H1 (cell line): ENCODE data around the gene TSPEAR. TPM values are rescaled to one million over a fixed set of nuclear protein-coding genes. Genes with fewer than 3 reads are reported as not detected.

Experiments
- CTCF ChIA-PET: fragments of 300-600 bp; sonication (Branson Sonifier 250); formaldehyde crosslinking; loops from one replicate; lab custom pipeline; 2021; ENCODE audit not compliant: partially characterized antibody; lab: Charles Lee
- POLR2A ChIA-PET: fragments of 300-600 bp; sonication (Branson Sonifier 250); formaldehyde crosslinking; loops from one replicate; lab custom pipeline; 2021; ENCODE audit warnings: inconsistent platforms; ENCODE audit not compliant: partially characterized antibody; lab: Charles Lee
- DNase-seq, 2 experiments: peaks; one replicate each; pipeline versions ENCODE4 v3.0.0 to v3.0.0-alpha.2; 2010 to 2022; ENCODE audit warnings: low spot score in 2 of 2, low read depth in 1 of 2, mixed read lengths in 1 of 2
- FAIRE-seq: peaks from 2 replicates; lab custom pipeline; 2011; peaks lifted over from hg19 to GRCh38; lab: Jason Lieb, UNC
- H2AFZ ChIP-seq: 2 replicates; pipeline ENCODE4 v1.8.1; 2012; ENCODE audit warnings: low read length, inconsistent platforms
- H2AK5ac ChIP-seq: 2 replicates; pipeline ENCODE4 v1.6.1; 2013; ENCODE audit warnings: low read depth, low read length
- H2BK120ac ChIP-seq: replicated peaks from 2 replicates; pipeline ENCODE3; 2013; ENCODE audit warnings: low read depth, low read length, inconsistent platforms
- H2BK12ac ChIP-seq: 2 replicates; pipeline ENCODE4 v1.6.1; 2013; ENCODE audit warnings: low read depth, low read length
- H2BK15ac ChIP-seq: 2 replicates; pipeline ENCODE4 v1.6.1; 2013; ENCODE audit warnings: low read length
- H2BK20ac ChIP-seq: 2 replicates; pipeline ENCODE4 v1.6.1; 2013; ENCODE audit warnings: low read length
- H2BK5ac ChIP-seq: 2 replicates; pipeline ENCODE4 v1.6.1; 2013; ENCODE audit warnings: low read depth, low read length
- H3K14ac ChIP-seq: 2 replicates; pipeline ENCODE4 v1.6.1; 2013; ENCODE audit warnings: inconsistent platforms; ENCODE audit not compliant: insufficient read length
- H3K18ac ChIP-seq: 2 replicates; pipeline ENCODE4 v1.6.1; 2013; ENCODE audit warnings: low read length; ENCODE audit errors: extremely low read depth
- H3K23ac ChIP-seq: 2 replicates; pipeline ENCODE4 v1.6.1; 2013; ENCODE audit warnings: inconsistent platforms; ENCODE audit not compliant: insufficient read length
- H3K23me2 ChIP-seq: 2 replicates; pipeline ENCODE4 v1.6.1; 2013; ENCODE audit warnings: low read depth, low read length
- H3K27ac ChIP-seq: 2 replicates; pipeline ENCODE4 v1.6.1; 2011; ENCODE audit warnings: low read depth, low read length, inconsistent platforms
- H3K27me3 ChIP-seq, 4 experiments: replicated peaks in 1 of 4; 1 replicate in 1 of 4; 2 replicates in 3 of 4; pipeline versions ENCODE4 v1.6.1 to v1.8.1; 2011 to 2013; ENCODE audit warnings: low read length in 3 of 4, mild to moderate bottlenecking in 3 of 4, inconsistent platforms in 2 of 4, mixed read lengths in 2 of 4, moderate library complexity in 1 of 4; ENCODE audit not compliant: control insufficient read depth in 3 of 4, insufficient read depth in 3 of 4; ENCODE audit errors: extremely low read depth in 1 of 4
- H3K36me3 ChIP-seq, 4 experiments: 2 replicates each; pipeline versions ENCODE4 v1.6.1 to v1.8.1; 2011 to 2013; ENCODE audit warnings: mild to moderate bottlenecking in 4 of 4, low read length in 3 of 4, moderate library complexity in 2 of 4, control low read depth in 1 of 4, inconsistent platforms in 1 of 4; ENCODE audit not compliant: insufficient read depth in 4 of 4, control insufficient read depth in 2 of 4
- H3K4ac ChIP-seq: replicated peaks from 2 replicates; pipeline ENCODE3; 2013; ENCODE audit warnings: low read length, low read depth, mixed read lengths, inconsistent platforms; ENCODE audit not compliant: insufficient read length
- H3K4me1 ChIP-seq, 4 experiments: replicated peaks in 1 of 4; 1 replicate in 1 of 4; 2 replicates in 3 of 4; pipeline versions ENCODE4 v1.6.1 to v1.8.1; 2011 to 2013; ENCODE audit warnings: low read length in 3 of 4, inconsistent platforms in 2 of 4, mixed read lengths in 1 of 4; ENCODE audit not compliant: insufficient read depth in 4 of 4, control insufficient read depth in 3 of 4
- H3K4me2 ChIP-seq, 2 experiments: 2 replicates each; pipeline versions ENCODE4 v1.6.1 to v1.8.1; 2011 to 2013; ENCODE audit warnings: low read depth in 2 of 2, low read length in 2 of 2, control low read depth in 1 of 2, inconsistent platforms in 1 of 2, mild to moderate bottlenecking in 1 of 2; ENCODE audit not compliant: insufficient read depth in 1 of 2
- H3K4me3 ChIP-seq, 4 experiments: fragments of 200-600, 300-600 bp in 1 of 4; sonication (generic), shearing (Covaris generic), sonication (Bioruptor Twin) in 1 of 4; 2 replicates each; pipeline versions ENCODE4 v1.5.1 to v1.8.1; 2011 to 2016; ENCODE audit warnings: low read length in 4 of 4, low read depth in 3 of 4, control low read depth in 2 of 4, inconsistent platforms in 2 of 4, mild to moderate bottlenecking in 2 of 4, mixed read lengths in 1 of 4, moderate library complexity in 1 of 4; ENCODE audit not compliant: insufficient read depth in 2 of 4; ENCODE audit errors: extremely low read depth in 1 of 4
- H3K56ac ChIP-seq: replicated peaks from 2 replicates; pipeline ENCODE3; 2013; ENCODE audit warnings: low read depth, mild to moderate bottlenecking, mixed read lengths, low read length, inconsistent platforms; ENCODE audit not compliant: insufficient read length
- H3K79me1 ChIP-seq: 2 replicates; pipeline ENCODE4 v1.6.1; 2013; ENCODE audit warnings: low read depth, low read length, control low read depth
- H3K79me2 ChIP-seq, 2 experiments: 2 replicates each; pipeline versions ENCODE4 v1.6.1 to v1.8.1; 2012 to 2013; ENCODE audit warnings: low read length in 2 of 2, mild to moderate bottlenecking in 2 of 2, inconsistent platforms in 1 of 2; ENCODE audit not compliant: insufficient read depth in 2 of 2, control insufficient read depth in 1 of 2
- H3K9ac ChIP-seq, 4 experiments: replicated peaks in 1 of 4; 1 replicate in 1 of 4; 2 replicates in 3 of 4; pipeline versions ENCODE4 v1.6.1 to v1.8.1; 2011 to 2013; ENCODE audit warnings: low read depth in 3 of 4, low read length in 3 of 4, control low read depth in 2 of 4, mild to moderate bottlenecking in 2 of 4, moderate library complexity in 2 of 4, inconsistent platforms in 1 of 4; ENCODE audit errors: extremely low read depth in 1 of 4
- H3K9me3 ChIP-seq, 2 experiments: 2 replicates each; pipeline versions ENCODE4 v1.6.1 to v1.8.1; 2012 to 2013; ENCODE audit warnings: mild to moderate bottlenecking in 2 of 2, moderate library complexity in 2 of 2, control low read depth in 1 of 2, inconsistent platforms in 1 of 2, low read depth in 1 of 2, low read length in 1 of 2, mixed read lengths in 1 of 2; ENCODE audit not compliant: insufficient read depth in 2 of 2
- H4K20me1 ChIP-seq, 2 experiments: replicated peaks in 1 of 2; 2 replicates each; pipeline versions ENCODE3 to v1.8.1; 2011 to 2013; ENCODE audit warnings: inconsistent platforms in 2 of 2, low read length in 2 of 2, mild to moderate bottlenecking in 1 of 2; ENCODE audit not compliant: insufficient read depth in 2 of 2, control insufficient read depth in 1 of 2
- H4K5ac ChIP-seq: 2 replicates; pipeline ENCODE4 v1.6.1; 2013; ENCODE audit warnings: low read length, low read depth, mixed read lengths, inconsistent platforms; ENCODE audit not compliant: insufficient read length
- H4K8ac ChIP-seq: 2 replicates; pipeline ENCODE4 v1.8.0; 2013; ENCODE audit warnings: mild to moderate bottlenecking, moderate library complexity, low read length, inconsistent platforms; ENCODE audit not compliant: insufficient read depth; ENCODE audit errors: extremely low read depth
- H4K91ac ChIP-seq: replicated peaks from 2 replicates; pipeline ENCODE3; 2013; ENCODE audit warnings: low read length, mixed read lengths, inconsistent platforms; ENCODE audit not compliant: insufficient read length
- CBX8 ChIP-seq: fragments of 300-800, 300-1000 bp; sonication (generic); IDR thresholded peaks from 2 replicates; pipeline ENCODE4 v1.7.1; 2016; ENCODE audit warnings: low read depth, low read length, borderline replicate concordance
- EP300 ChIP-seq, 2 experiments: IDR thresholded peaks; 1 replicate in 1 of 2; 2 replicates in 1 of 2; pipeline ENCODE4 v1.6.1; 2011 to 2012; ENCODE audit warnings: low read depth in 2 of 2, low read length in 2 of 2, mild to moderate bottlenecking in 2 of 2, borderline replicate concordance in 1 of 2, inconsistent platforms in 1 of 2, moderate library complexity in 1 of 2
- GABPA ChIP-seq: IDR thresholded peaks from 2 replicates; pipeline ENCODE4 v1.6.1; 2011; ENCODE audit warnings: mild to moderate bottlenecking, low read length, moderate library complexity, borderline replicate concordance; ENCODE audit not compliant: insufficient read depth
- JUN ChIP-seq: IDR thresholded peaks from 2 replicates; pipeline ENCODE4 v1.6.1; 2011; ENCODE audit warnings: low read depth, mild to moderate bottlenecking, improper control_type of control experiment, low read length
- NRF1 ChIP-seq: IDR thresholded peaks from 2 replicates; pipeline ENCODE4 v1.6.1; 2011; ENCODE audit warnings: mild to moderate bottlenecking, low read depth, low read length, improper control_type of control experiment
- POLR2A ChIP-seq, 2 experiments: IDR thresholded peaks; 1 replicate in 1 of 2; 2 replicates in 1 of 2; pipeline ENCODE4 v1.6.1; 2011; ENCODE audit warnings: low read depth in 2 of 2, low read length in 2 of 2, mild to moderate bottlenecking in 2 of 2; ENCODE audit errors: control extremely low read depth in 1 of 2
- POLR2AphosphoS5 ChIP-seq: IDR thresholded peaks from 2 replicates; pipeline ENCODE4 v1.6.1; 2011; ENCODE audit warnings: low read depth, low read length
- RFX5 ChIP-seq: IDR thresholded peaks from 2 replicates; pipeline ENCODE4 v1.6.1; 2011; ENCODE audit warnings: low read depth, low read length, improper control_type of control experiment, borderline replicate concordance
- RXRA ChIP-seq: IDR thresholded peaks from 2 replicates; pipeline ENCODE4 v1.6.1; 2011; ENCODE audit warnings: low read depth, mild to moderate bottlenecking, low read length, moderate library complexity; ENCODE audit not compliant: insufficient read depth
- SAP30 ChIP-seq: fragments of 300-600 bp; sonication (generic); IDR thresholded peaks from 2 replicates; pipeline ENCODE4 v1.7.1; 2012; ENCODE audit warnings: low read length, moderate library complexity, mild to moderate bottlenecking, inconsistent platforms; ENCODE audit not compliant: insufficient read depth, insufficient replicate concordance
- SUZ12 ChIP-seq: fragments of 200-600 bp; sonication (generic); IDR thresholded peaks from 2 replicates; pipeline ENCODE4 v1.6.1; 2012; ENCODE audit warnings: mild to moderate bottlenecking, inconsistent platforms, low read length, moderate library complexity, mixed read lengths
- TAF7 ChIP-seq: optimal IDR thresholded peaks from 2 replicates; pipeline ENCODE3; 2011; ENCODE audit warnings: low read depth, mild to moderate bottlenecking, inconsistent platforms, low read length, moderate library complexity, borderline replicate concordance
- TBP ChIP-seq: IDR thresholded peaks from 2 replicates; pipeline ENCODE4 v1.6.1; 2011; ENCODE audit warnings: low read depth, low read length, improper control_type of control experiment
- WGBS, 2 experiments: shearing (Covaris generic) in 1 of 2; methylation state at CpG; one replicate each; pipeline versions ENCODE4 v1.1.6 to v1.1.7; 2013 to 2015; ENCODE audit warnings: low lambda C conversion rate in 2 of 2, mixed read lengths in 2 of 2, inconsistent platforms in 1 of 2, low coverage in 1 of 2, missing lambda C conversion rate in 1 of 2; ENCODE audit not compliant: insufficient replicate concordance in 2 of 2, insufficient coverage in 1 of 2, insufficient read length in 1 of 2; ENCODE audit errors: extremely low coverage in 1 of 2, missing lambda C conversion rate in 1 of 2; 5-methylcytosine and 5-hydroxymethylcytosine counted together
- polyA plus RNA-seq, 7 experiments: library from polyadenylated mRNA; depleted of rRNA in 3 of 7; stranded (reverse) in 5 of 7; unstranded in 2 of 7; fragments of >200 nt in 5 of 7; fragments of 200-250 nt in 2 of 7; gene quantifications; 1 replicate in 5 of 7; 2 replicates in 1 of 7; 4 replicates in 1 of 7; pipeline versions ENCODE4 v1.2.1 to v1.2.3, GENCODE V29; 2011 to 2013; ENCODE audit warnings: missing spikeins in 2 of 7, mixed read lengths in 2 of 7
- total RNA-seq: library from RNA; stranded (reverse); fragmentation: NEBNext Ultra II Directional; extraction: Animal tissue kit (Norgen Biotek cat#: 25700); gene quantifications from 2 replicates; pipeline ENCODE4 v1.2.1, GENCODE V29; 2021
- TF ChIP-seq, protein P1 (sequence below): IDR thresholded peaks from 2 replicates; pipeline ENCODE4 v1.6.1; 2011; ENCODE audit warnings: low read depth, mild to moderate bottlenecking, low read length; ENCODE audit not compliant: insufficient read depth

The TSPEAR gene
- total and polyA plus RNA-seq, 2 of the 8 experiments (the other 6 are each of a cell fraction or from before 2014, with no cell fraction given): 0.58 to 0.89 TPM

DNA sequence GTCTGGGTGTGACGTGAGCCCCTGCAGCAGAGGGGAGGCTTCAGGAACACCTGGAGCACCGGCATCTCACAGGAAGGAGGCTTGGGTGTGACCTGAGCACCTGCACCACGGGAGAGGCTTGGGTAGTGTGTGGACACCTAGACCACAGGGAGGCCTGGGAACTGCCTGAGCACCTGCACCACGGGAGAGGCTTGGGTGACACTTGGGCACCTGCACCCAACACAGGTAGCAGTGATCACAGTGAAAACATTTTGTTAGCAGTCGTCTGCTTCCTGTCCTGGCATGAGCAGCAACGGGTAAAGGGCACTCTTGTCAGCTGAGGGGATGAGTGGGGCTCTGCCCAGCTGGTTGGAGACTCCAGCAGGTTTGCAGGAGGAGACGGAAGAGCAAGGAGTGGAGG is 233.7 kb downstream of the TSPEAR start:
- WGBS, 2 experiments: 81% methylated on average over 7 of the region's 7 CpGs; no CpG with 5 or more reads in 1 of the 2 experiments
- H3K4me1 ChIP-seq: no peaks in the 10 kb centered on the region; a peak in 1 of 7 replicates
- no peaks in the 10 kb centered on the region for H3K9me3 ChIP-seq
- H3K4me3 ChIP-seq: no peak overlapping the region
- H3K56ac ChIP-seq: no peak overlapping the region
- H2AFZ ChIP-seq: no peak overlapping the region
- H3K36me3 ChIP-seq: no peaks in the 10 kb centered on the region
- no peak overlapping the region for H3K27ac ChIP-seq
- H2BK20ac ChIP-seq: no peak overlapping the region
- no peak overlapping the region for H3K4ac ChIP-seq
- H3K79me2 ChIP-seq: no peaks in the 10 kb centered on the region
- no peak overlapping the region for H2BK120ac ChIP-seq
- no peak for DNase-seq
- H3K18ac ChIP-seq: no peak overlapping the region
- H3K14ac ChIP-seq: no peak overlapping the region
- H3K23me2 ChIP-seq: no peaks in the 10 kb centered on the region
- H2AK5ac ChIP-seq: no peak overlapping the region
- no peak overlapping the region for H2BK12ac ChIP-seq
- ChIA-PET CTCF (interaction anchor here (0.8 to 1.8 kb wide), 6 partner anchors 10 to 237 kb away, joined by 3 to 6 read pairs (median 3); no protein-coding TSS in a partner anchor), POLR2A (no interaction called here)
- no peaks in the 10 kb centered on the region for H3K79me1 ChIP-seq
- no peak overlapping the region for H2BK15ac ChIP-seq
- H3K4me2 ChIP-seq: no peak overlapping the region
- H4K20me1 ChIP-seq: peaks cover 0 to 2% of the 10 kb centered on the region in 2 experiments
- no peak overlapping the region for H4K5ac ChIP-seq
- no peak overlapping the region for H2BK5ac ChIP-seq
- H3K9ac ChIP-seq: no peak overlapping the region
- H4K8ac ChIP-seq: no peak overlapping the region
- no peaks in the 10 kb centered on the region for H3K27me3 ChIP-seq
- no peak for FAIRE-seq
- H3K23ac ChIP-seq: no peak overlapping the region
- H4K91ac ChIP-seq: no peak overlapping the region
- TF ChIP-seq SUZ12 (no peak), RFX5 (no peak), JUN (no peak), SAP30 (no peak), EP300 (IDR thresholded peaks at IDR 0.05; ENCODE audit: borderline replicate concordance in 1 of 2, low read depth in 2 of 2, low read length in 2 of 2) (no peak), TAF7 (no peak), POLR2A (IDR thresholded peaks at IDR 0.05; ENCODE audit: control extremely low read depth in 1 of 2, low read depth in 2 of 2, low read length in 2 of 2) (no peak), CBX8 (no peak), POLR2AphosphoS5 (no peak), NRF1 (no peak), GABPA (no peak), TBP (no peak), RXRA (no peak)
- TF ChIP-seq, protein P1, sequence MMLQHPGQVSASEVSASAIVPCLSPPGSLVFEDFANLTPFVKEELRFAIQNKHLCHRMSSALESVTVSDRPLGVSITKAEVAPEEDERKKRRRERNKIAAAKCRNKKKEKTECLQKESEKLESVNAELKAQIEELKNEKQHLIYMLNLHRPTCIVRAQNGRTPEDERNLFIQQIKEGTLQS: no peak
